Measurements from ENCODE around the gene WDR1. TPM values are rescaled to one million over a fixed set of nuclear protein-coding genes. Genes with fewer than 3 reads are reported as not detected.
A peak's percentile ranks its signal among the peaks of the same experiment; 100 is the strongest.

The WDR1 gene
- total and polyA plus RNA-seq, 3 donors from 2014 or later: 165 to 295 (median 168) TPM

DNA sequence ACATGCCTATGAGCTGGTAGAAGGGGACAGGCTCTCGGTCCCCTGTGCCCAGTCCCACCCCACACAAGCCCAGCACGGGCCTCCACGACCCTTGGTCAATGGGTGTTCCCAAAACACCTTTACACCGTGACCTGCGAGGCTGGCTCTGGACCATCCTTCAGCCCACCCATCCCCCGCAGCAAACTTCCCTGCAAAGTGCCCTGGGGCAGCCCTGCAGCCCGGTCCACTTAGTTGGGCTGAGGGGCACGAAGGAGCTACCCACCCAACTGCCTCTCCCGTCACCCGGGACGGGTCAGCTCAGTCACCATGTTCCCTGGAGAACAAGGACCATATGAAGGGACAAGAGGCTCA is 23.4 kb downstream of the WDR1 start:
- Histone ChIP-seq H3K27me3 (no peaks in the 10 kb centered on the region), H3K27ac (peak overlapping the region; percentile 54 to 62), H3K9me3 (no peaks in the 10 kb centered on the region), H3K36me3 (ENCODE audit: low read depth, missing control alignments) (no peaks in the 10 kb centered on the region), H3K4me3 (no peak overlapping the region), H3K4me1 (peaks cover 31% of the 10 kb centered on the region)
- TF ChIP-seq POLR2A (IDR thresholded peaks at IDR 0.05): no peak
- TF ChIP-seq, protein P1, sequence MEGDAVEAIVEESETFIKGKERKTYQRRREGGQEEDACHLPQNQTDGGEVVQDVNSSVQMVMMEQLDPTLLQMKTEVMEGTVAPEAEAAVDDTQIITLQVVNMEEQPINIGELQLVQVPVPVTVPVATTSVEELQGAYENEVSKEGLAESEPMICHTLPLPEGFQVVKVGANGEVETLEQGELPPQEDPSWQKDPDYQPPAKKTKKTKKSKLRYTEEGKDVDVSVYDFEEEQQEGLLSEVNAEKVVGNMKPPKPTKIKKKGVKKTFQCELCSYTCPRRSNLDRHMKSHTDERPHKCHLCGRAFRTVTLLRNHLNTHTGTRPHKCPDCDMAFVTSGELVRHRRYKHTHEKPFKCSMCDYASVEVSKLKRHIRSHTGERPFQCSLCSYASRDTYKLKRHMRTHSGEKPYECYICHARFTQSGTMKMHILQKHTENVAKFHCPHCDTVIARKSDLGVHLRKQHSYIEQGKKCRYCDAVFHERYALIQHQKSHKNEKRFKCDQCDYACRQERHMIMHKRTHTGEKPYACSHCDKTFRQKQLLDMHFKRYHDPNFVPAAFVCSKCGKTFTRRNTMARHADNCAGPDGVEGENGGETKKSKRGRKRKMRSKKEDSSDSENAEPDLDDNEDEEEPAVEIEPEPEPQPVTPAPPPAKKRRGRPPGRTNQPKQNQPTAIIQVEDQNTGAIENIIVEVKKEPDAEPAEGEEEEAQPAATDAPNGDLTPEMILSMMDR (IDR thresholded peaks at IDR 0.05): no peak
- WGBS, 2 donors: 90 to 93% methylated on average over 4 to 11 of the region's 11 CpGs
- intact Hi-C loops (cut with DNase I; ENCODE audit: low total_unique reads): no loop called here
- no peak for DNase-seq

DNA sequence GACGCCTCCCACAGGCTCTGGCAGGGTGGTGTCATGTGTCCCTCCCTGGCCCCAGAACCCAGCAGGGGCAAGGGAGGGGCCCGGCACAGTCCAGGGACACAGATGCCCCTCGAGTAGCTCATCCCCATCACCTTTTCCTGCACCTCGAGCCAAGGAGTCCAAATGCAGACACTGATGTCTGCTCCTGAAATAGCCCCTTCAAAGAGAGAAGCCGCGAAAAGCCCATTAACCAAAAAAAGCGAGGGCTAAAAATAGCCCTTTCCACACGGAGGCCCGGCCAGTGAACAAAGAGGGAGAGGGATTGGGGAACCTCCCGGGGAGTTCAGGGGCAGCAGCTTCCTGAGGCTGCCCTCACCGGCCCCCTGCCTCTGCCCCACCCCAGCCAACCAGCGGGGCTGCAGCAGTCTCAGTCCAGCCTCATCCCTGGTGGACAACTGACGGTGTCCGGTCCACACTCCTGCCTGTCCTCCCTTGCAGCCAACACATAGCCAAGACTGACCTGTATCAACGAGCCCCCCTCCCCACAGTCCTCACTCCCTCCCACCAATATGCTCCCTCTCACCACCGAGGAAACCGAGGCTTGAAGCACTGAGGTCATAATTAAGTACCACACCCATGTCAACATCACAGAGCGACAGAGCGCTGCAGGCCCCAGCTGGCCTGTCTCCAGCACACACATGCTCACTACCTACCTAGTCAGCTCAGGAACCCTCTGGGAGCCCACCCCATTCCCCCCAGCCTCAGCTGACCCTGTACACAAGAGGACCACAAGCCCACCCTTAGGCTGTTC is 23.9 kb downstream of the WDR1 start:
- Histone ChIP-seq H3K36me3 (ENCODE audit: low read depth, missing control alignments) (no peaks in the 10 kb centered on the region), H3K4me3 (no peak overlapping the region), H3K27ac (peak overlapping the region; percentile 54 to 62), H3K9me3 (no peaks in the 10 kb centered on the region), H3K27me3 (no peaks in the 10 kb centered on the region), H3K4me1 (peaks cover 31% of the 10 kb centered on the region)
- DNase-seq: no peak
- intact Hi-C loops (cut with DNase I; ENCODE audit: low total_unique reads): no loop called here
- TF ChIP-seq POLR2A (IDR thresholded peaks at IDR 0.05): no peak
- TF ChIP-seq, protein P1 (IDR thresholded peaks at IDR 0.05): no peak
- WGBS, 2 donors: 54 to 64% methylated on average over 14 to 19 of the region's 19 CpGs

DNA sequence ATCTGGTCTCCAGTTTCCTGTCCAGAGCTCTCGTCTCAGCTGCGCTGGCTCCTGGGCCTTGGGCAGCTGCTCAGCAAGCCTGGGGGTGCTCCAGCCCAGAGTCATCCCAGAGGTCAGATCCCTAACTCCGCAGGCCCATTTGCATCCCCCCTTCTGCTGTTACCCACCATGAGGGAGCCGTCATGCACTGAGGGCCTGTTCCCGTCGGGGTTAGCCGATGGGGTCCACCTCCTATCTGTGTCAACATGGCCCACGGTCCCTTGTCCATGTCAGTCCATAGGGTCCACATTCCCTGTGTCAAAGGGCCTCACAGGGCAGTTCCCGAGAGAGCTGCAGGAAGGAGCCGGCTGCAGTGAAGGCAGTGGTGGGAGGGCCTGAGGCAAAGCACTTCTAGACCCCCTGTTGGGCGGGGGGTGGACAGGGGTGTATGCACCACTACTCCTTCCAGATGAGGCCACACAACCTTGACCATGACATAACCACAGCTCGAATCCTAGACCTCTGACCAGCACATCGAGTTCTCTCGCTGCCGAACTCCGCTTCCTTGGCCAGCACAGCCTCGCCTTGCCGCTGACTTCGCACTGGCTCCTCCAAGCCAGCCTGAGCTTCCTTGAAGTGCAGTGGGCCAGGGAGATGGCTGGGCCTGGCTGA is 24.9 kb downstream of the WDR1 start:
- intact Hi-C loops (cut with DNase I; ENCODE audit: low total_unique reads): no loop called here
- peaks cover 31% of the 10 kb centered on the region for H3K4me1 ChIP-seq
- H3K36me3 ChIP-seq (ENCODE audit: low read depth, missing control alignments): no peaks in the 10 kb centered on the region
- H3K27me3 ChIP-seq: no peaks in the 10 kb centered on the region
- TF ChIP-seq, protein P1 (IDR thresholded peaks at IDR 0.05): no peak
- TF ChIP-seq POLR2A (IDR thresholded peaks at IDR 0.05): no peak
- DNase-seq: no peak
- WGBS, 2 donors: 73 to 76% methylated on average over 16 to 19 of the region's 19 CpGs
- peak overlapping the region in 1 of 2 donors; percentile 54 for H3K27ac ChIP-seq
- no peaks in the 10 kb centered on the region for H3K9me3 ChIP-seq
- no peak overlapping the region for H3K4me3 ChIP-seq

DNA sequence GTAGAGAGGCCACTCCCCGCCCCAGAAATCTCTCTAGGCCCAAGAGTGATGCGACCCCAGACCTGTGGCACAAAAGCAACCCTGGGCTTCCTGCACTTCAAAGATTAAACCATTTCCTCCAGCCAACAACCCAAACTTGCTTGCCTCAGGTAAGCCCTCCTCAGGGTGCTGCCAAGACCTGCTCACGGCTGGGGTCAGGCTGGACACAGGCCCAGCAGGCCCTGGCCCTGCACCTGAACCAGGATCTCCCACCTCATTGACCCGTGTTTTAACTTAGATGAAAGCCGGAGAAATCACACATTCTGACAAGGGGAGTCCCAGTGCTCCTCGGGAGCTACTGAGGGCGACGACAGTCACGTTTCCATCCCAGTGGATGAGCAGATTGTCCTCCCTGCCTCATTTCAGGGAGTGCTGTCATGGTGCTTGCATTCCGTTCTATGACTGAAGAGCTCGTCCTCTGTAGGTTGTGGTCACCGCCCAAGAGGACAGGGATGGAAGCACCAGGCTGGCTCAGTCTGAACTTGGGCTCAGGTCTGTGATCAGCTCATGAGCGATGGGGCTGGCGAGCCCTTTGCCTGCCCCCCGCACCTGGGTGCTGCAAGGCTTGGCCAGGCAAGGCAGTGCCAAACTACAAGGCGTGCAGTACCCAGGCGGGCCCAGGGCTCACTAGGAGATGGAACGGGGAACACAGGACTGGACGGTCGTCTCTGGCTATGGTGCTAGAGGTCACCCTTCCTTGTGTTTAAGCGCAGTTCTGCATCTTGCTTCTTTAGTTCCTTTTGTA is 25.9 kb downstream of the WDR1 start:
- DNase-seq: no peak
- no peaks in the 10 kb centered on the region for H3K36me3 ChIP-seq (ENCODE audit: low read depth, missing control alignments)
- no peak overlapping the region for H3K4me3 ChIP-seq
- TF ChIP-seq, protein P1 (IDR thresholded peaks at IDR 0.05): no peak
- no peak for TF ChIP-seq POLR2A (IDR thresholded peaks at IDR 0.05)
- no peaks in the 10 kb centered on the region for H3K27me3 ChIP-seq
- no peaks in the 10 kb centered on the region for H3K9me3 ChIP-seq
- intact Hi-C loops (cut with DNase I; ENCODE audit: low total_unique reads): no loop called here
- H3K27ac ChIP-seq: no peak overlapping the region
- peaks cover 31% of the 10 kb centered on the region for H3K4me1 ChIP-seq
- WGBS, 2 donors: 92 to 97% methylated on average over 14 to 21 of the region's 21 CpGs

Measured in testis (tissue), 3 donors.